Measurements from ENCODE around the gene MLIP.

DNA sequence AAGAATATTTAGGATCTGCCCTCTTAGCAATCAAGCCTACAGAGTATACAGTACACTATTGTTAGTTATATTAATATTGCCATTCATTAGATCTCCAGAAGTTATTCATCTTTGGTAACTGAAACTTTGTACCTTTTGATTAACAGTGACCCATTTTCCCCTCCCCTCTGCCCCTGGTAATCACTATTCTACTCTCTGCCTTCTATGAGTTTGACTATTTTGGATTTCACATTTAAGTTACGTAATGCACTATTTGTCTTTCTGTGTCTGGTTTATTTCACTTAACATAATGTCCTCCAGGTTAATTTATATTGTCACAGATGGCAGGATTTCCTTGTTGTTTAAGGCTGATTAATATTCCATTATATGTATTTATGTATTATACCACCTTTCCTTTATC lies 111.0 kb downstream of the MLIP start:
- TF ChIP-seq, protein P1, sequence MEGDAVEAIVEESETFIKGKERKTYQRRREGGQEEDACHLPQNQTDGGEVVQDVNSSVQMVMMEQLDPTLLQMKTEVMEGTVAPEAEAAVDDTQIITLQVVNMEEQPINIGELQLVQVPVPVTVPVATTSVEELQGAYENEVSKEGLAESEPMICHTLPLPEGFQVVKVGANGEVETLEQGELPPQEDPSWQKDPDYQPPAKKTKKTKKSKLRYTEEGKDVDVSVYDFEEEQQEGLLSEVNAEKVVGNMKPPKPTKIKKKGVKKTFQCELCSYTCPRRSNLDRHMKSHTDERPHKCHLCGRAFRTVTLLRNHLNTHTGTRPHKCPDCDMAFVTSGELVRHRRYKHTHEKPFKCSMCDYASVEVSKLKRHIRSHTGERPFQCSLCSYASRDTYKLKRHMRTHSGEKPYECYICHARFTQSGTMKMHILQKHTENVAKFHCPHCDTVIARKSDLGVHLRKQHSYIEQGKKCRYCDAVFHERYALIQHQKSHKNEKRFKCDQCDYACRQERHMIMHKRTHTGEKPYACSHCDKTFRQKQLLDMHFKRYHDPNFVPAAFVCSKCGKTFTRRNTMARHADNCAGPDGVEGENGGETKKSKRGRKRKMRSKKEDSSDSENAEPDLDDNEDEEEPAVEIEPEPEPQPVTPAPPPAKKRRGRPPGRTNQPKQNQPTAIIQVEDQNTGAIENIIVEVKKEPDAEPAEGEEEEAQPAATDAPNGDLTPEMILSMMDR (IDR thresholded peaks at IDR 0.05), result no peak
- TF ChIP-seq POLR2A (IDR thresholded peaks at IDR 0.05), result no peak
